G401 (cell line): Measurements from ENCODE around the gene RAD18. TPM values are rescaled to one million over a fixed set of nuclear protein-coding genes. Genes with fewer than 3 reads are reported as not detected.

Source experiments
- DNase-seq: peaks from one replicate; pipeline ENCODE4 v3.0.0-alpha.2; 2015; ENCODE audit warnings: low spot score
- in situ Hi-C: cut with HindIII; loops from 2 replicates; pipeline ENCODE4 v1.10.0; 2016; ENCODE audit warnings: low sequenced_read_pairs, mixed read lengths
- total RNA-seq: library from RNA; depleted of rRNA; stranded (reverse); fragments of >200 nt; shearing (Covaris generic); gene quantifications from 2 replicates; pipeline ENCODE4 v1.2.3, GENCODE V29; 2014; rRNA removed

The RAD18 gene
- total RNA-seq, result 14.3 and 29.5 TPM in 2 replicates

DNA sequence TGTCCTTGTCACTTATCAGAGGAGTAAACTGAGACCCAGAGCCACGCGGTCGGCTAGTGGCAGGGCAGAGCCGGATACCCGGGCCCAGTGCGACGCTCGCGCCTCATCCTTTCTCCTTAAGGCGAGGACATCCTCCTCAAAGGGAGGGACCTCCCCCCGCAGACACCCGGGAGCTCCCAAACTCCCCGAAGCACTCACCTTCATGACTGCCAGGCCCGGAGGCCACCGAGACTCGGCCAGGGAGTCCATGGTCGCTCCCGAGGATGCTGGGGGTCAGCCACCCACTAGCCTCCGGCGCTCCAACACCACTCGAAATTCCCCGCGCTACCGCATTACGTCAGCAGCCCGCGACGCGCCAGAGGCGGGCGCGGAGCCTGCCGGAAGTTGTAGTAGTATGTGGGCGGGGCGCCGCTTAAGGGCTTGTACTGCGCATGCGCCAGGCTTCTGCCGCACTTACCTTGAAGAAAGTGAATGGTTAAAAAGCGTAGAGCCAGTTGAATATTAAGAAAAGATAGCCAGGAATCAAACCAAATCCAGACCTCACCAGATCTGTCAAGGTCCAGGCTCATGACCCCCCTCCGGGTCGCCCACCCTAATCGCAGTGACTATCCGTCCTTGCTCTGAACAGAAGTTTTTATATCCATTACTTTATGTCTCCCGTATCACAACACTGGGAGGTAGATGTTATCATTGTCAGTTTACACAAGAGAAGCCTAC, at the start of gene RAD18:
TSS of gene RAD18 (minus strand) at position 336 of the 717 bp plus-strand sequence. CDS start at position 249, 87 bp downstream.
- peak; percentile 89 for DNase-seq
- in situ Hi-C loops, result no loop called here

GRCh38 chr3:9012521-9012920, 49.2 kb upstream of the RAD18 start:
- no peak for DNase-seq
- in situ Hi-C loops, result no loop called here

- in situ Hi-C loops, result no loop called here
- DNase-seq, result no peak
Observed at GRCh38 chr3:9009976-9010545, 46.8 kb upstream of the RAD18 start.

- no peak for DNase-seq
- in situ Hi-C loops, result no loop called here
Observed at GRCh38 chr3:9008550-9009255, 45.4 kb upstream of the RAD18 start.

- in situ Hi-C loops, result no loop called here
- DNase-seq, result no peak
Observed at GRCh38 chr3:9007928-9008327, 44.7 kb upstream of the RAD18 start.

DNA sequence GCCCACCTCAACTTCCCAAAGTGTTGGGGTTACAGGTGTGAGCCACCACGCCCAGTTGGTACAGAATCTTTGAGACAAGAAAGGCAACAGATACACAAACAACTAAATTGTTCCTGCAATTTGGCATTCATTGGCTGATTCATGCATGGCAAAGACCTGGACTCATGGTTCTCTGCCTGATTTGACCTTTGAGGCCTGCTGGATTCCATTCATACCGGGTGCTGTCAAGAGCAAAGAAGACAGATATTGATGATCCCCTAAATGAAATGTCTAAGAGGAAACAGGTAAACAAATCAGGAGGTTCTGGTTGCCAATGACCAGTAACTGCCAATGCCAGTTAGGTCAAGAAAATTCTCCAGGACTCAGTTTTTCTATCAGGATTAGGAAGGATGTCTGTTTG, 43.9 kb upstream of the RAD18 start:
- in situ Hi-C loops, result no loop called here
- DNase-seq, result no peak

DNA sequence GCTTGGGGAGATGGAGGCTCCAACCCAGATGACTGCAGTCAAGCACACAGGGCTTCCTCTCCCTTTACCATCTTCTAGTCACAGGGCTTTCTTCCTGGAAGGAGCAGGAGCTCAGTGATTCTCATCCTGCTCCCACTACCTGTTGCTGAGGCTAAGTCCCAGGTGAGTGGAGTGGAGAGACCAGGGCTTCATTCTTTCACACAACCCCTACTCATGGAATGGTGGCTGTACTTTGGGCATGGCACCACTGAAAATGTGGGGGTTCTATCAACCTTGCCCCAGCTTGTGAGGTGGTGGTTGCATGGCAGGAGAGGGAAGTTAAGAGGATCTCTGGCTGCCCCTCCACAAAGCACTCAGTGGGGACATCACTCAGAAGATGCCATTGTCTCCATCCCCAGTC, 36.8 kb upstream of the RAD18 start:
- no peak for DNase-seq
- in situ Hi-C loops, result no loop called here

GRCh38 chr3:8997151-8997550, 33.9 kb upstream of the RAD18 start:
- in situ Hi-C loops, result no loop called here
- no peak for DNase-seq

DNA sequence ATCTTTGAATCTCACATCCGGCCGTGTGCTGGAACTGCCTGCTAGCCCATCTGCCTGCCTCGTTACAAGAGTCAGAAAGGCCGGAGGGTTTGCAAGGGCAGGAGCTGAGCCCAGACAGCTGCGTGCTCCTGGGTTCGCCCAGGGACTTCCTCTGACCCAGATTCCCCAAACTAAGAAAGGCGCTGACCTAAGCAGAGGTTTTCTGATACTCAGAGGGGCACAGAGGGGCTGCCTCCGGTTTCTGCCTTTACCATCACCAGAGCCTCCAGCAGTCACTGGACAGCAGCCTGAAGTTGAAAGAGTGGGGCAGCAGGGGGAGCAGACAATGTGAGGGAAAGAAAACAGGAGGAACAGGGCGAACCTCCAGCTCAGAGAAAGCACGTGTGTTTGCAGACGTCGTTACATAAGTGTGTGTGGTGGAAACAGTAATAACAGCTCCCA, 33.4 kb upstream of the RAD18 start:
- in situ Hi-C loops, result no loop called here
- DNase-seq, result peak; percentile 88

- in situ Hi-C loops, result no loop called here
- DNase-seq, result no peak
Observed at GRCh38 chr3:8996216-8996615, 32.9 kb upstream of the RAD18 start.

DNA sequence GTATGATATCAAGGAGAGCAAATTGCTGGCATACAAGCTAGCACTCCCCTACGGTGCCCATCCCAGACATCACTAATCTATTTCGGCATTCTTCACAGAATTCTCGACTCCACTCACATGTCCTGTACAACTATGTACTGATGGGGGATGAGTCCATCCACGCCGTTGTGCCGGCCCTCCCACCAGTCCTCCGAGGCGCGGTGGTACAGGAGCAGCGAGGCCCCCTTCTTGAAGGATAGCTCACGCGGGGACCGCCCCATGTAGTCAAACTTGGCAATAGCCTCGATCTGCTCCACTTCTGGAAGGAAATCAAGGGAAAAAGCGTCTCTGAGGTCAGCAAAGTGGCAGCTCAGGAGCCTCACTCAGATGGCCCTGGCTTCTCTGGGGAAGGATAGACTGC, 31.0 kb upstream of the RAD18 start:
- in situ Hi-C loops, result no loop called here
- DNase-seq, result no peak

DNA sequence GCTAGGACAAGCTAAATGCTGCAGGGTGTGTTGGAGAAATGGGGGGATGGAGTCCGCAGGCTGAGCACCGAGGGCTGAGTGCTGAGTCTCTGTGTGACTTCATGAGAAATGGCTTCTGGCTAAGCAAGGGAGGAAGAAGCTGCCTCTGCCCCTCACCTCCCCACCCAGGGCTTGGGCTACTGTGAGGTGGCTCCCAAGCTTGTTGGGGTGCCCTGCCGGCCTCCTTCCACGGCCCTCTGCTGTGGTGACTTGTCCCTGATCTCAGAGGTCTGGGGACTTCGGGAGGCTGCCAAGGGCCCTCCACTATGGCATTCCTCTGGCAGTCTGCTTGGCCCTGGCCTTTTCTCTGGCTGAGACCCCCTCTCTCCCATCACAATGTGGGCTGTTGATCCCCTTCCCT, 30.1 kb upstream of the RAD18 start:
- no peak for DNase-seq

DNA sequence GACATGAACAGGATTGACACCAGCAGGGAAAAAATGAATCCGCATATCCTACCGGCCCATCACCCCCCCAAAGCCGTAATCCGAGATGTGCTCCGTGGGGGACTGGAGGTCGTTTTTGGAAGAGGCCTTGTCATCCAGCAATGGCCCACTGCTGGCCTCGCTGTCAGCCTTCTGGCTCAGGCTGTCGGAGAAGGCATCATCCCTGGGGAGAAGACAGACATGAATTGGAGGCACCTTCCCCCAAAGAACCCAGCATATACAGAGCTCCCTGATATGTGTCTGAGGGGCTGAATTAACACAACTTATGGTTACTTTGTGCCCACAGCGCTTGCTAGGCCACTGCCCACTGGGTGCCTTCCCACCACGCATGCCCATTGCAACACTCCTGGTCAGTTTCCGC, 29.6 kb upstream of the RAD18 start:
- DNase-seq, result no peak
- in situ Hi-C loops, result no loop called here

More for the DNA sequence above, 30.1 kb upstream of the RAD18 start:
- in situ Hi-C loops, result no loop called here

GRCh38 chr3:8992199-8992598, 28.9 kb upstream of the RAD18 start:
- in situ Hi-C loops, result no loop called here
- no peak for DNase-seq

DNA sequence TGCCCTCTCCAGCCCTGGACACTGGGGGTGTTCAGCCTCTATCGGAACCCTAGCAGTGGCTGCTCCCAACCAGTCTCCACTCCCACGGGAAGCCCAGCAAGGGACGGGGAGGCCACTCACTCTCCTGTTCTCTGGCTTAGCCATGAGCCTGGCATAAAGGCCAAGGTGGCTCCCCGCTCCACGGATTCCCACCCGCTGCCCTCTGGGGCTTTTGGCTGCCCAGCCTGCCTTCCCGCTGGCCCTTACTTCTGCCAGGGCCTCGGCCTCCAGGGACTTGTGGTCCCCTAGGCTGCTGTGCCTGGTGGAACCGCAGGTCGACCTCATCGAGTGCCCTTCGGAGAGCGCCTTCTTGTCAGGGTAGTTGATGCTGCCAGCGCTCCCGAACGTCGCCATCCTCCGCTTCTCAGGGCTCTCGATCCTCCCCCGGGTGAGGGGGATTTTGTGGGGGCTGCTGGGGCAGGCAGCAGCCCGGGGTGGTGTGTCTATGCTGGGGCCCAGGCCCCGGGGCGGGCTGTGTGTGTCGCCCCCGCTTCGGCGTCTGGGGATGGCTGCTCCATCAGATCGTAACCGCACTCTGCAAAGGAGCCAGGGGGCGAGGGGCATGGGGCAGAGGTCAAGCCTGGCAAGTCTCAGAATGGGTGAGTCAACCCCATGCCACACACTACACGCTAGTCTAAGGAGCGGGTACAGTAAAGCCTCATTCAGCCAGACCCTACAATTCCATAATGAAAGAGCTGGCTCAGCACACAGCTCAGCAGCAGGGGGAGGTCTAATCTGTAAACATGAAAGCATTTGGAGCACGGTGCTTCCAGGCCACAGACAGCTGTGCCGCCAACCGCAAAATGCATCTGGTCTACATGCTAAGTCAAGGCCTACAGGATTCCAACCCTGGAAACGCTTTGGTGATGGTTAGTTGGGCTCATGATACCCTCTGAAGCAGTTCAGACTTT, 27.3 kb upstream of the RAD18 start:
- in situ Hi-C loops, result no loop called here
- DNase-seq, result no peak

DNA sequence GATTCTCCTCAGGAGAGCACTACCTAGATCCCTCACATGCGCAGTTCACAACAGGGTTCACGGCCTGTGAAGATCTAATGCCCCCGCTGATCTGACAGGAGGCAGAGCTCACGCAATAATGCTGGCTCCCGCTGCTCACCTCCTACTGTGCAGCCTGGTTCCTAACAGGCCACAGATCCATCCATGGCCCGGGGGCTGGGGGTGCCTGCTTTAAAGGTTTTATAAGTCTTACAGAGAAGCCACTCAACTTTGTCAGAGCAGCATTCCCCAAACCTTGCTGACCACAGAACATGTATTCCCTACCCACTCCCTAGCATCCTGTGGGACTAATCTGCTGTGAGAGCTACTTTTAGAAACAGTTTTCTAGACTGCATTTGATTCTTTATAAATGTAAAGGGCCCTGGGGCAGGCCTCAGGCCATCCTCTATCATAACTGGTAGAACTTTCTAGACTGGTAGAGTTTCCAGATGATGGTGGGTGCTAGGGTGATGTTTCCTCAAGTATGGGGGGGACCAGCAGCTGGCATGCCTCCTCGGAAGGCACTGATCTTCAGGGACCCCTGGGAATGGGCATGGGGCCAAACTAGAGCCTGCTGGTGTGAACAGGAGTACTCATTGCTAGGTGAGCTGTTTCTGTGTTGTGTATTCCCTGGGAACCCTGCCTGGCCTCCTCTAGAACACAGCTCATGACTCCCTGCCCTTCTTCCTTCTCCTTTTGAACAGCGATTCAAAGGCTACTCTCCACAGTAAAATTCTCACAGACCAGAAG, 25.7 kb upstream of the RAD18 start:
- DNase-seq, result peak; percentile 37
- in situ Hi-C loops, result no loop called here

GRCh38 chr3:8988384-8988655, 25.0 kb upstream of the RAD18 start:
- in situ Hi-C loops, result no loop called here
- no peak for DNase-seq

GRCh38 chr3:8987645-8988383, 24.5 kb upstream of the RAD18 start:
- in situ Hi-C loops, result no loop called here
- peak; percentile 87 for DNase-seq
